Right atrium auricular region (tissue), 2 donors: ENCODE data around the gene LMNA. TPM values are rescaled to one million over a fixed set of nuclear protein-coding genes. Genes with fewer than 3 reads are reported as not detected.

Experiments used
- DNase-seq: peaks from one replicate; pipeline ENCODE4 v3.0.0-alpha.2; 2019; ENCODE audit warnings: low spot score
- H3K27ac ChIP-seq, 2 donors: fragments of 200-600 bp; sonication (generic); 1 replicate in 1 of 2; 2 replicates in 1 of 2; pipeline ENCODE4 v1.5.1; 2016 to 2019
- H3K27me3 ChIP-seq, 2 donors: fragments of 200-600 bp; sonication (generic); one replicate each; pipeline versions ENCODE4 v1.5.1 to v1.6.0; 2017 to 2019
- H3K36me3 ChIP-seq: fragments of 200-600 bp; sonication (generic); one replicate; pipeline ENCODE4 v1.5.1; 2016
- H3K4me1 ChIP-seq, 2 donors: fragments of 200-600 bp; sonication (generic); one replicate each; pipeline versions ENCODE4 v1.5.1 to v1.6.0; 2017 to 2019
- H3K4me3 ChIP-seq, 2 donors: fragments of 200-600 bp; sonication (generic); 1 replicate in 1 of 2; 2 replicates in 1 of 2; pipeline ENCODE4 v1.5.1; 2017 to 2019; ENCODE audit warnings: mild to moderate bottlenecking in 1 of 2, moderate library complexity in 1 of 2
- H3K9me3 ChIP-seq, 2 donors: fragments of 200-600 bp; sonication (generic); one replicate each; pipeline ENCODE4 v1.5.1; 2019
- CTCF ChIP-seq, 2 donors: fragments of 200-600 bp; sonication (generic); IDR thresholded peaks; one replicate each; pipeline ENCODE4 v1.5.1; 2019; ENCODE audit warnings: antibody characterized with exemption in 2 of 2
- total RNA-seq, 2 donors: library from RNA; depleted of rRNA; stranded (reverse); fragments of >200 nt; gene quantifications; one replicate each; pipeline ENCODE4 v1.1.0, GENCODE V29; 2016

Gene LMNA
- total RNA-seq, 2 donors from 2014 or later: 258 to 273 TPM

GRCh38 chr1:156083800-156084790 lies 30.4 kb upstream of the LMNA start:
- Histone ChIP-seq H3K36me3 (no peaks in the 10 kb centered on the region), H3K27ac (no peak overlapping the region), H3K27me3 (no peaks in the 10 kb centered on the region), H3K4me1 (peaks cover 0 to 23% of the 10 kb centered on the region in 2 donors), H3K9me3 (no peaks in the 10 kb centered on the region), H3K4me3 (no peak overlapping the region)
- TF ChIP-seq CTCF (IDR thresholded peaks at IDR 0.05): no peak
- DNase-seq: no peak

- DNase-seq: no peak
Observed at GRCh38 chr1:156086256-156086662, 28.3 kb upstream of the LMNA start.

GRCh38 chr1:156089704-156090103 lies 24.8 kb upstream of the LMNA start:
- H3K27ac ChIP-seq: no peak overlapping the region
- no peaks in the 10 kb centered on the region for H3K36me3 ChIP-seq
- DNase-seq: no peak
- H3K27me3 ChIP-seq: no peaks in the 10 kb centered on the region
- TF ChIP-seq CTCF (IDR thresholded peaks at IDR 0.05): no peak
- no peaks in the 10 kb centered on the region for H3K9me3 ChIP-seq
- H3K4me1 ChIP-seq: peaks cover 0 to 6% of the 10 kb centered on the region in 2 donors
- no peak overlapping the region for H3K4me3 ChIP-seq

More at GRCh38 chr1:156086256-156086662, 28.3 kb upstream of the LMNA start:
- Histone ChIP-seq H3K4me1 (peaks cover 0 to 24% of the 10 kb centered on the region in 2 donors), H3K27ac (no peak overlapping the region), H3K27me3 (no peaks in the 10 kb centered on the region), H3K4me3 (no peak overlapping the region), H3K36me3 (no peaks in the 10 kb centered on the region), H3K9me3 (no peaks in the 10 kb centered on the region)
- no peak for TF ChIP-seq CTCF (IDR thresholded peaks at IDR 0.05)

- DNase-seq: no peak
- Histone ChIP-seq H3K4me3 (no peak overlapping the region), H3K9me3 (no peaks in the 10 kb centered on the region), H3K36me3 (no peaks in the 10 kb centered on the region), H3K27ac (peak overlapping the region in 1 of 2 donors; percentile 32), H3K27me3 (no peaks in the 10 kb centered on the region), H3K4me1 (peaks cover 0 to 6% of the 10 kb centered on the region in 2 donors)
- TF ChIP-seq CTCF (IDR thresholded peaks at IDR 0.05): no peak
Observed at GRCh38 chr1:156090138-156090839, 24.2 kb upstream of the LMNA start.

- DNase-seq: peak; percentile 86
- Histone ChIP-seq H3K27me3 (no peaks in the 10 kb centered on the region), H3K4me1 (peaks cover 0 to 8% of the 10 kb centered on the region in 2 donors), H3K27ac (peak overlapping the region in 1 of 2 donors; percentile 32), H3K9me3 (no peaks in the 10 kb centered on the region), H3K36me3 (no peaks in the 10 kb centered on the region), H3K4me3 (no peak overlapping the region)
- TF ChIP-seq CTCF (IDR thresholded peaks at IDR 0.05): peak; percentile 73 to 92
Observed at GRCh38 chr1:156090840-156091188, 23.7 kb upstream of the LMNA start.
